ENCODE results near the gene IER5. TPM values are rescaled to one million over a fixed set of nuclear protein-coding genes. Genes with fewer than 3 reads are reported as not detected.

IER5 gene
- total RNA-seq, 2 experiments from 2014 or later, result 37.2 to 38.0 TPM

DNA sequence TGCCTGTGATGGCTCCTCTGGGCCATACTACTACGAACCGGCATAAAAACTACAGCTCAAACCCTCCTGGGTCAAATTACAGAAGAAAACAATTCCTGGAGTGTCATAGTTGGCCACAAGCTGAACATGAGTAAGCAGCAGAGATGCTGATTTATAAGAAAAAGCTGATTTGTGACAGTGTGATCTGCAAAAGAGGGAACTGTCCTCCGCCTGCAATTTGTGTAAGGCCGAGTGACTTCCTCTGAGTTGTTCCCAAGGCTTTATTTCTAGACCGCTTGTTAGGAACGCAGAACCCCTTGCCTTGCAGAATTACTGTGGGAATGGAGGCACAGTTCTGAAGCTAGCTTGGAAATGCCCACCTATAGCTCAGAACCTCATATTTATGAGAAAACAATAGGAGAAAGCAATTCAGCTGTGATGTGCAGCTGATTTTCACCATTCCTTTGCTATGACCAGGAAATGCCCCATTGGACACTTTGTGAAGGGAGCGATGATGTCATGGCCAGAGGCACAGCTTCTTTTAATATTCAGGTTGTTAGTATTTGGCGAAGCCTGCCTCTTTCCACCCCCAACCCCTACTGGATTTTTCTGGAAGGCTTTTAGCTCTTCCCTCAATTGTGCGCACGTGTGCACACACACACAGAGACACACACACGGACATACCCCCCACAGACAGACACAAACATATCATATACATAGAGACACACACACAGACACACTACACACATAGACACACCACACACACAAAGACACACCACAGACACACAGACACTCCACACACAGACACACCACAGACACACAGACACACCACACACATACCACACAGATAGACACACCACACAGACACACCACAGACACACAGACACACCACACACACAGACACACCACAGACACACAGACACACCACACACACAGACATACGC lies 47.6 kb downstream of the IER5 start:
- Mint-ChIP-seq H3K9me3 (ENCODE audit: insufficient read depth) (no peaks in the 10 kb centered on the region), H3K4me1 (ENCODE audit: low read depth) (peaks cover 84% of the 10 kb centered on the region), H3K27ac (peak overlapping the region; percentile 95), H3K4me3 (no peak overlapping the region), H3K36me3 (ENCODE audit: low read depth) (no peaks in the 10 kb centered on the region), H3K27me3 (ENCODE audit: low read depth) (no peaks in the 10 kb centered on the region)
- ATAC-seq (no peak), DNase-seq (no peak)
- ChIA-PET POLR2A (interaction anchor here (0.7 to 4.2 kb wide), 7 partner anchors 27 to 102 kb away, joined by 3 to 38 read pairs (median 4); partner anchors contain the start of gene IER5), CTCF (interaction anchor here (0.7 to 12.2 kb wide), 17 partner anchors 19 to 289 kb away, joined by 3 to 395 read pairs (median 4); partner anchors contain the start of gene IER5)

DNA sequence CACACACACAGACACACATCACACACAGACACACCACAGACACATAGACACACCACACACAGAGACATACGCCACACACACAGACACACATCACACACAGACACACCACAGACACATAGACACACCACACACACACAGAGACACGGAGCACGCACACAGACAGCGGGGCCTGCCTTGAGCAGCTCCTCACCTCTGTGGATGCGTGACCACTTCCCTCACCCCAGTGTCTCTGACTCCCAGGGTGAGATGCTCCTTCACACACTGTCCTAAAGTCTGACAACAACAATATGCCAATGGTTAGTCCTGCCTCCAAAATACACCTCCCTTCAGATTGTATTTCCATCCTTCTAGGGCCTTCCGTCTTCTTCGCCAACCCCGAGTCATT lies 48.2 kb downstream of the IER5 start:
- CTCF ChIA-PET, result interaction anchor here (1.0 to 12.2 kb wide), 5 partner anchors 27 to 255 kb away, joined by 3 to 395 read pairs (median 6); partner anchors contain the start of gene IER5
- peak; percentile 53 for DNase-seq
- no peaks in the 10 kb centered on the region for H3K27me3 Mint-ChIP-seq (ENCODE audit: low read depth)
- no peaks in the 10 kb centered on the region for H3K36me3 Mint-ChIP-seq (ENCODE audit: low read depth)
- POLR2A ChIA-PET, result interaction anchor here (1.2 to 4.2 kb wide), 4 partner anchors 32 to 47 kb away, joined by 4 to 38 read pairs (median 12); partner anchors contain the start of gene IER5
- no peak overlapping the region for H3K4me3 Mint-ChIP-seq
- ATAC-seq, result peak; percentile 15
- H3K9me3 Mint-ChIP-seq (ENCODE audit: insufficient read depth), result no peaks in the 10 kb centered on the region
- H3K27ac Mint-ChIP-seq, result peak overlapping the region; percentile 87
- H3K4me1 Mint-ChIP-seq (ENCODE audit: low read depth), result peaks cover 88% of the 10 kb centered on the region

DNA sequence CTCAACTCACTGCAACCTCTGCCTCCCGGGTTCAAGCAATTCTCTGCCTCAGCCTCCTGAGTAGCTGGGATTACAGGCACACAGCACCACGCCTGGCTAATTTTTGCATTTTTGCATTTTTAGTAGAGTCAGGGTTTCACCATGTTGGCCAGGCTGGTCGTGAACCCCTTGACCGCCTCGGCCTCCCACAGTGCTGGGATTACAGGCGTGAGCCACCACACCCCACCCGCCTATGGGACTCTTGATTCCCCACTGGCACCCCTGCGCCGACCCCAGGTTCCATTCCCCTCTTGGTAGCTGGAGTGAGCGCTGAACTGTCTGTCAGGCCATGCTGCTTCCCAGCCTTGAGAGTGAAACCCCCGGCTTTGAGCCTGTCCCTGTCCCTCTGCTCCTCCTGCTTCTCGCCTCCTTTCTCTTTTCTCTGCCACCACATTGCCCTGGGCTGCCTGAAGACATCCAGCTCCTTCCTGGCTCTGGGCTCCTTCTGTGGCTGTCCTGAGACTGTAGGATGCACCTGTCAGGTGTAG lies 48.8 kb downstream of the IER5 start:
- ATAC-seq (no peak), DNase-seq (no peak)
- CTCF ChIA-PET, result interaction anchor here (1.4 to 12.2 kb wide), 4 partner anchors 32 to 256 kb away, joined by 3 to 395 read pairs (median 60); partner anchors contain the start of gene IER5
- POLR2A ChIA-PET, result interaction anchor here (1.2 to 4.2 kb wide), 3 partner anchors 33 to 47 kb away, joined by 4 to 17 read pairs (median 6); no protein-coding TSS in a partner anchor
- Mint-ChIP-seq H3K36me3 (ENCODE audit: low read depth) (no peaks in the 10 kb centered on the region), H3K9me3 (ENCODE audit: insufficient read depth) (no peaks in the 10 kb centered on the region), H3K27ac (peak overlapping the region; percentile 87), H3K4me1 (ENCODE audit: low read depth) (peaks cover 93% of the 10 kb centered on the region), H3K27me3 (ENCODE audit: low read depth) (no peaks in the 10 kb centered on the region), H3K4me3 (no peak overlapping the region)

DNA sequence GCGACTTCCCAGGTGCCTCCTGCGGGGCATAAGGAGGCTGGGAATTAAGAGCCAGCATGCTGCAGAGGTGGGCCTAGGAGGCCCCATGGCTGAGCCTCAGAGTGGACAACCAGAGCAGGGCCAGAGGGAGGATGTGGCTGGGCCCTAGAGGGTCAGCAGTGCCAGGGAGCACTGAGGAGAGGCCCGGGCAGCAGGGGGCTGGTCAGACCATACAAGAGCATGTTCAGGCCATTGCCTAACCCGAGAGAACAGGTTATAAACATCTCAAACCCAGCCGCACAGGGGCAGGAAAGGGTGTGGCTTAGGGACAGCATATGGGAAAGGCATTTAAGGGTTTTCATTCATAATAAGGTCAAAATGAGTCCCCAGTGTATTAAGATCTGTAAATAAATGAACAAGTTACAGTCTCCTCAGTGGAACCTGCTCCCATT lies 51.1 kb downstream of the IER5 start:
- CTCF ChIA-PET, result interaction anchor here (0.6 to 12.2 kb wide), 8 partner anchors 24 to 257 kb away, joined by 3 to 395 read pairs (median 24); partner anchors contain the start of genes IER5 and MR1
- peak overlapping the region; percentile 50 for H3K27ac Mint-ChIP-seq

DNA sequence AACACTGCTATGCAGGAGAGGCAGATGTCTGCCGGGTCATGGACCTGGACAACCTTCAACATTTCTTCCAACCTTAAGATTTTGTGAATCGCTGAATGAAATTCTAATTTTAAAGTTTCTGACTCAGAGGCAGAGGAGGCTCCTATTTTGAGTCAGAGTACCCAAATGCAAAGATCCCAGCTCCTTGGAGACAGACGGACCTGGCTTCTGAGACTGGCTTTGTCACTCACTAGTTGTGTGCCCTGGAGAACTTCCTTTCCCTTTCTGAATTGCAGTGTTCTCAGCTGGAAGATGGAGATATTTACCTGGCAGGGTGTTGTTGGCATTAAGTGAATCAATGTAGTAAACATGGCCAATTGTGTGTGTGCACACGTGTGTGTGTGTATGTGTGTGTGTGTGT lies 51.9 kb downstream of the IER5 start:
- Mint-ChIP-seq H3K4me1 (ENCODE audit: low read depth) (peaks cover 85% of the 10 kb centered on the region), H3K4me3 (no peak overlapping the region), H3K27ac (peak overlapping the region; percentile 70), H3K9me3 (ENCODE audit: insufficient read depth) (no peaks in the 10 kb centered on the region), H3K27me3 (ENCODE audit: low read depth) (peaks cover 12% of the 10 kb centered on the region), H3K36me3 (ENCODE audit: low read depth) (peaks cover under 1% of the 10 kb centered on the region)
- no peak for ATAC-seq
- no peak for DNase-seq
- POLR2A ChIA-PET, result interaction anchor here (0.6 to 6.4 kb wide), 6 partner anchors 9 to 55 kb away, joined by 3 to 114 read pairs (median 7); partner anchors contain the start of gene IER5
- CTCF ChIA-PET, result interaction anchor here (0.9 to 12.2 kb wide), 8 partner anchors 10 to 256 kb away, joined by 3 to 395 read pairs (median 38); partner anchors contain the start of genes IER5 and MR1

More for the DNA sequence above, 51.1 kb downstream of the IER5 start:
- Mint-ChIP-seq H3K4me3 (no peak overlapping the region), H3K27me3 (ENCODE audit: low read depth) (peaks cover 8% of the 10 kb centered on the region), H3K9me3 (ENCODE audit: insufficient read depth) (no peaks in the 10 kb centered on the region), H3K4me1 (ENCODE audit: low read depth) (peaks cover 92% of the 10 kb centered on the region), H3K36me3 (ENCODE audit: low read depth) (no peaks in the 10 kb centered on the region)
- no peak for DNase-seq
- POLR2A ChIA-PET, result interaction anchor here (6.4 kb wide), 1 partner anchor 50 kb away, joined by 114 read pairs; the partner anchor contains the start of gene IER5
- no peak for ATAC-seq

DNA sequence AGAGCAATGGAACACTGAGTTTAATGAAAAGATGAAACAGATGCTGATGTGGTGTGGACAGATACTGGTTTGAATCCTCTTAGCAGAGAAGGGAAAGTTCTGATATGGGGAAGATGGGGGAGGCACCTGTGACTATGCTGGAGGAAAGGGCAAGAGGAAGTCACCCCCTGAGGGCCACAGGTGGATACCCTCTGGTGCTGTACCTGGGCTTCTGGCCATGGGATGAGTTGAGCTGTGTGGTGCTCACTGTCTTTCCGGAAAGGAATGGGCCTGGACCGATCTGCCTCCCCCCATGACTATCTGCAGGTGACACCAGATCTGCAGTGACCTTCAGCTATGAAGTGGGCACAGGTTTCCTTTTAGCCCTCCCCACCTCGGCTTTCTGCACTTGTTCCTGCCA lies 52.4 kb downstream of the IER5 start:
- Mint-ChIP-seq H3K27ac (peak overlapping the region; percentile 70), H3K36me3 (ENCODE audit: low read depth) (peaks cover 2% of the 10 kb centered on the region), H3K4me3 (no peak overlapping the region), H3K4me1 (ENCODE audit: low read depth) (peaks cover 80% of the 10 kb centered on the region), H3K27me3 (ENCODE audit: low read depth) (peaks cover 12% of the 10 kb centered on the region), H3K9me3 (ENCODE audit: insufficient read depth) (no peaks in the 10 kb centered on the region)
- no peak for DNase-seq
- POLR2A ChIA-PET, result interaction anchor here (0.6 to 6.4 kb wide), 11 partner anchors 9 to 119 kb away, joined by 3 to 114 read pairs (median 4); partner anchors contain the start of gene IER5
- no peak for ATAC-seq
- CTCF ChIA-PET, result interaction anchor here (2.4 to 12.2 kb wide), 15 partner anchors 9 to 257 kb away, joined by 10 to 395 read pairs (median 32); partner anchors contain the start of genes IER5 and MR1

DNA sequence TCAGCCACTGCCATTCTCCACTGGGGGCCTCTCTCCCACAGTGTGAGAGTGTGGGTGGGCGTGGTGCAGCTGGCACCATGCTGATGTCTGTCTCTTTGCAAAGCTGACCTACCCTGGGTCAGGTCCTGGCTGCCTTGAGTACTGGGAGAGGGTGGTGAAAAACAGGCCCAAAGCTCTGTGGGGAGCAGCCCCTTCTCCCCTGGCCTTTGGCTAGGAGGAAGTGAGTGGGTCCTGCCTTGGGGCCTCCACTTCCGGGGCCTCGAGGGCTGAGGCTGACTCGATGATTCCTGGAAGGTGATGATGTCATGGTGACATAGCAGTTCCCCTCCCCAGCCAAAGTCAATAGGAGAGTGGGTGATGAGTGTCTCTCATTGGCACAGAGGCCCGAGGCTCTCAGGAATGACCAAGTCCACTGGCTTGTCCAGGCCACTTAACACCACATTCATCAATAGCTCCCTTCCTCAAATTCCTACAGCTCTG lies 53.0 kb downstream of the IER5 start:
- Mint-ChIP-seq H3K9me3 (ENCODE audit: insufficient read depth) (no peaks in the 10 kb centered on the region), H3K4me1 (ENCODE audit: low read depth) (peaks cover 74% of the 10 kb centered on the region), H3K27me3 (ENCODE audit: low read depth) (peaks cover 13% of the 10 kb centered on the region), H3K27ac (peak overlapping the region; percentile 70), H3K4me3 (peak overlapping the region; percentile 39), H3K36me3 (ENCODE audit: low read depth) (peaks cover 6% of the 10 kb centered on the region)
- DNase-seq (peak; percentile 72), ATAC-seq (peak; percentile 58)
- CTCF ChIA-PET, result interaction anchor here (0.8 to 12.2 kb wide), 32 partner anchors 8 to 626 kb away, joined by 3 to 395 read pairs (median 12); partner anchors contain the start of genes IER5 and MR1
- POLR2A ChIA-PET, result interaction anchor here (0.6 to 6.4 kb wide), 11 partner anchors 23 to 119 kb away, joined by 3 to 114 read pairs (median 5); partner anchors contain the start of gene IER5

Other genes with a start within 250 kb of the IER5 start
- gene KIAA1614, start 175.8 kb upstream of the IER5 start, total RNA-seq, result under 1 TPM; 0.13 to 0.21 TPM
- gene STX6, start 65.8 kb upstream of the IER5 start, total RNA-seq, result 10 to 100 TPM; 19.3 to 21.0 TPM
- 10 to 100 TPM; 27.9 to 29.3 TPM for gene MR1, start 54.7 kb upstream of the IER5 start, total RNA-seq

Measured in activated CD8-positive, alpha-beta T cell treated with anti-CD3 and anti-CD28 coated beads, Interleukin-2, amount 10 ng/mL, durations not matched to agents 7 days and 5 days (primary cell).